Spleen (tissue), 11 donors: ENCODE data around the gene HLA-DPA1. TPM values are rescaled to one million over a fixed set of nuclear protein-coding genes. Genes with fewer than 3 reads are reported as not detected.
"Not testable (repeated sequence)": the region's sequence is repeated elsewhere in the genome, so short reads cannot be mapped to it uniquely, and the experiment has no call there.

Source experiments
- DNase-seq: peaks from one replicate; pipeline ENCODE4 v3.0.0-alpha.2; 2020
- H3K27ac ChIP-seq, 8 donors: fragments of 200-600 bp; sonication (generic) in 7 of 8; 1 replicate in 4 of 8; 2 replicates in 4 of 8; pipeline versions ENCODE4 v1.5.0 to v1.8.0; 2016 to 2021; ENCODE audit warnings: inconsistent platforms in 4 of 8, mild to moderate bottlenecking in 4 of 8, moderate library complexity in 1 of 8
- H3K27me3 ChIP-seq, 7 donors: fragments of 200-600 bp; sonication (generic) in 6 of 7; replicated peaks in 1 of 7; 1 replicate in 4 of 7; 2 replicates in 3 of 7; pipeline versions ENCODE4 v1.5.0 to v1.8.0; 2016 to 2021; ENCODE audit warnings: inconsistent platforms in 3 of 7, mild to moderate bottlenecking in 1 of 7
- H3K36me3 ChIP-seq, 6 donors: fragments of 200-600 bp; sonication (generic) in 5 of 6; 1 replicate in 4 of 6; 2 replicates in 2 of 6; pipeline versions ENCODE4 v1.5.0 to v1.8.0; 2016 to 2021; ENCODE audit warnings: inconsistent platforms in 2 of 6
- H3K4me1 ChIP-seq, 6 donors: fragments of 200-600 bp; sonication (generic) in 5 of 6; 1 replicate in 3 of 6; 2 replicates in 3 of 6; pipeline versions ENCODE4 v1.5.0 to v1.8.0; 2016 to 2021; ENCODE audit warnings: inconsistent platforms in 3 of 6
- H3K4me3 ChIP-seq, 8 donors: fragments of 200-600 bp; sonication (generic) in 7 of 8; 1 replicate in 4 of 8; 2 replicates in 4 of 8; pipeline versions ENCODE4 v1.5.0 to v1.8.0; 2016 to 2021; ENCODE audit warnings: inconsistent platforms in 4 of 8, mild to moderate bottlenecking in 4 of 8, moderate library complexity in 2 of 8
- H3K9me3 ChIP-seq, 8 donors: fragments of 200-600 bp; sonication (generic) in 7 of 8; 1 replicate in 4 of 8; 2 replicates in 4 of 8; pipeline versions ENCODE4 v1.5.0 to v1.8.0; 2016 to 2021; ENCODE audit warnings: inconsistent platforms in 4 of 8
- POLR2A ChIP-seq, 3 donors: fragments of 450-650 bp; IDR thresholded peaks; one replicate each; pipeline ENCODE4 v1.5.1; 2017; ENCODE audit warnings: antibody characterized with exemption in 3 of 3, mild to moderate bottlenecking in 1 of 3
- POLR2AphosphoS5 ChIP-seq, 3 donors: sonication (generic); formaldehyde crosslinking; IDR thresholded peaks; one replicate each; pipeline ENCODE4 v1.5.1; 2017; ENCODE audit warnings: antibody characterized with exemption in 3 of 3
- WGBS, 5 donors: extraction: QIAGEN DNeasy Blood & Tissue Kit in 3 of 5; methylation state at CpG; one replicate each; pipeline versions ENCODE4 v1.1.5 to v1.1.7; 2013 to 2018; 5-methylcytosine and 5-hydroxymethylcytosine counted together
- intact Hi-C: fragments of 100-400 bp; cut with DNase I; formaldehyde crosslinking; loops from one replicate; pipeline ENCODE4 v1.15.0; 2023; ENCODE audit warnings: low total_unique reads
- polyA plus RNA-seq, 3 donors: library from polyadenylated mRNA; stranded (reverse); fragments of 200-250 nt; gene quantifications; one replicate each; pipeline ENCODE4 v1.2.1, GENCODE V29; 2013
- total RNA-seq, 7 donors: library from RNA; depleted of rRNA in 3 of 7; stranded (reverse); fragments of >200 nt in 3 of 7; fragmentation: NEBNext Ultra II Directional in 4 of 7; extraction: Animal tissue kit (Norgen Biotek cat#: 25700) in 4 of 7; gene quantifications; one replicate each; pipeline versions ENCODE4 v1.1.0 to v1.2.1, GENCODE V29; 2016 to 2021
- TF ChIP-seq, protein P1 (sequence below), 11 experiments: fragments of 200-600 bp in 7 of 11; fragments of 450-650 bp in 4 of 11; sonication (generic) in 4 of 11; IDR thresholded peaks in 8 of 11; conservative IDR thresholded peaks in 3 of 11; 1 replicate in 7 of 11; 2 replicates in 4 of 11; pipeline versions ENCODE4 v1.4.0 to v1.8.0; 2016 to 2021; ENCODE audit warnings: antibody characterized with exemption in 11 of 11, inconsistent platforms in 4 of 11, mild to moderate bottlenecking in 1 of 11
- donor health status: healthy with polysubstance abuse.
- donor health status: DM: no; HTN: no; CAD: no; lungs with moderate emphysema.
- donor health status: DM: no; HTN: no; CAD: no.
- donor health status: Bipolar disorder and iron deficiency.
- donor health status: healthy.
- donor health status: DM: no; HTN: no; CAD: no.
- donor health status: DM: yes; HTN: yes; CAD: no.

The HLA-DPA1 gene
- total and polyA plus RNA-seq, 10 donors = 253 to 621 (median 494) TPM

DNA sequence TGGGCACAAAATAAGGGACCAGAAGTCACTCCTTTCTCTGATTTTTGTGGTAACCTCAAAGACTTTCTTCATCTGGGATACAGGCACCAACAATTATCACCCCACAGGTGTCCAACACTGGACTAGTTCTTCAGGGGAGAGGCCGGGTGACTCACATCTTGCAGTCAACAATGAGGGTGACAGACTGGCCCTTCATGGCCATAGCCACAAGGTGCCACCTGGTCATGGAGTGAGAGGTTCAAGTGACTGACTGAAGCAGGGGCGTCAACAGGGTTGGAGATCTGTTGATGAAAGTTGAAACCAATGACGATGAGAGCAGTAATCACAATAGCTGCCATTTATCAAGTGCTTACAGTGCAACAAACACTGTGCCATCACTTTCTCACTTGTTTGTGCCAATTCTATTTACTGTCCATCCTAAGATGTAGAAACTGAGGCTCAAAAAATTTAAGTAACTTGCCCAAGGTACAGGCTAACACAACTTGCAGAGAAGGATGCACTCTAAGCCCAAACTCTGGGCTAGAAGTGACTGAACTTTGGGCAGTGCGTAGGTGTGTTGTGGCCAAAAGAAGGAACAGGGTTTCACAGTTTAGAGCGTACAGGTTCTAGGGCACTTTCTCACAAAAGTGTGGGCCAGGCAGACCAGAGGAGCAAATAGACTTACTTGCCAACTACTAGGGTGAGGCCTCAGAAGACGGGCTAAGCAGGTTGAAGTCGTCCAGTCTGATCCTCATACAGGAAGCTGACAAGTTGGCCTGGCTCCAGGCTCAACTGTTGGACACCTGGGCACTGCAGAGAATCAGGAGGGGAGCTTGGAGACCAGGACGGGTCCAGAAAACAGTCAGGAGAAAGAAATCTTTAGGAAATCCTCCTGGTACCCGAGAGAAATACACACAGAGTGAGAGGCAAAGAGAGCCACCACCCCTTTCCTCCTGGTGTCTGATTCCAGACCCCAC is 32.7 kb upstream of the HLA-DPA1 start:
- intact Hi-C loops = no loop called here
- Histone ChIP-seq H3K27ac (no peak overlapping the region), H3K4me3 (no peak overlapping the region), H3K36me3 (no peaks in the 10 kb centered on the region), H3K4me1 (no peaks in the 10 kb centered on the region), H3K27me3 (no peaks in the 10 kb centered on the region), H3K9me3 (peaks cover under 1 to 18% (median 12%) of the 10 kb centered on the region in 8 donors)
- TF ChIP-seq POLR2AphosphoS5 (IDR thresholded peaks at IDR 0.05) (no peak), POLR2A (IDR thresholded peaks at IDR 0.05) (no peak)
- TF ChIP-seq, protein P1, sequence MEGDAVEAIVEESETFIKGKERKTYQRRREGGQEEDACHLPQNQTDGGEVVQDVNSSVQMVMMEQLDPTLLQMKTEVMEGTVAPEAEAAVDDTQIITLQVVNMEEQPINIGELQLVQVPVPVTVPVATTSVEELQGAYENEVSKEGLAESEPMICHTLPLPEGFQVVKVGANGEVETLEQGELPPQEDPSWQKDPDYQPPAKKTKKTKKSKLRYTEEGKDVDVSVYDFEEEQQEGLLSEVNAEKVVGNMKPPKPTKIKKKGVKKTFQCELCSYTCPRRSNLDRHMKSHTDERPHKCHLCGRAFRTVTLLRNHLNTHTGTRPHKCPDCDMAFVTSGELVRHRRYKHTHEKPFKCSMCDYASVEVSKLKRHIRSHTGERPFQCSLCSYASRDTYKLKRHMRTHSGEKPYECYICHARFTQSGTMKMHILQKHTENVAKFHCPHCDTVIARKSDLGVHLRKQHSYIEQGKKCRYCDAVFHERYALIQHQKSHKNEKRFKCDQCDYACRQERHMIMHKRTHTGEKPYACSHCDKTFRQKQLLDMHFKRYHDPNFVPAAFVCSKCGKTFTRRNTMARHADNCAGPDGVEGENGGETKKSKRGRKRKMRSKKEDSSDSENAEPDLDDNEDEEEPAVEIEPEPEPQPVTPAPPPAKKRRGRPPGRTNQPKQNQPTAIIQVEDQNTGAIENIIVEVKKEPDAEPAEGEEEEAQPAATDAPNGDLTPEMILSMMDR (IDR thresholded peaks at IDR 0.05 in 8 of 11, conservative IDR thresholded peaks at IDR 0.05 in 3 of 11) = no peak
- no peak for DNase-seq
- 59 to 81% (median 73%) methylated on average over 9 of the region's 9 CpGs for WGBS, 5 donors

DNA sequence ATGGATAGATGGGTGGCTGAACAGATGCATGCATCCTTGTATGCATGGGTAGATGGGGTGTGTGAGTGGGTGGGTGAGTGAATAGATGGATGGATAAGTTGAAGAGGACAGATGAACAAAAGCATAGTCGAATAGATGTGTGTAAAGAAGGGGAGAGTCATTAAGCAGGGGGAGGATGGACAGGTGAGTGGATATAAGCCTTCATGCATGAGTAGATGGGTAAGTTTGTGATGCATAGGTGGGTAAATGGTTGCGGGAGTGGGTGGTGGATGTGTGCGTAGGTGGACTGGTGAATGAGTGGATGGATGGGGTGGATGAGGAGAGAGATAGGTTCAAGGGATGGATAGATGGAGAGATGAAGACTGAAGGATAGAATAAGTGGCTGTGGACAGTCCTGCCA is 31.9 kb upstream of the HLA-DPA1 start:
- no peak overlapping the region for H3K4me3 ChIP-seq
- H3K4me1 ChIP-seq = no peaks in the 10 kb centered on the region
- no peak overlapping the region for H3K27ac ChIP-seq
- WGBS, 5 donors = 63 to 95% (median 77%) methylated on average over 3 of the region's 3 CpGs
- DNase-seq = no peak
- peaks cover 2 to 26% (median 20%) of the 10 kb centered on the region in 8 donors for H3K9me3 ChIP-seq
- no peaks in the 10 kb centered on the region for H3K27me3 ChIP-seq
- intact Hi-C loops = no loop called here
- no peaks in the 10 kb centered on the region for H3K36me3 ChIP-seq
- TF ChIP-seq POLR2AphosphoS5 (IDR thresholded peaks at IDR 0.05) (no peak), POLR2A (IDR thresholded peaks at IDR 0.05) (no peak)
- TF ChIP-seq, protein P1 (IDR thresholded peaks at IDR 0.05 in 8 of 11, conservative IDR thresholded peaks at IDR 0.05 in 3 of 11) = no peak

DNA sequence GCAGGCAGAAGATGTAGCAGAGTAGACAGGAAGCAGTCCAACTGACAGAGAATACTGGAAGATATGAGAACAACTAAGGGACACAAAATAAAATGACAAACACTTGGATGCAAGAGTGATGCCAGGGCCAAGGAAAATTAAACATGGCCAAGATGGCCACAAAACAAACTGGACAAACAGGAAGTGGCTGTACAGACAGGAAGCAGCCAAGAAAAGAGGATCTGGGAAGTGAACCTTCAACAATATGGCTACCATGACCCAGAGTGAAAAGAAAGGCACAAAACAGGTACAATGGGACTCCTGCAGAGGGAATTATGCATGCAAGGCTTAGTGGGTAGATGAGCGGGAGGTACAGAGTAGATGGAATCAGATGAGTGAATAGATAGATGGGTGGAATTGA is 31.4 kb upstream of the HLA-DPA1 start:
- H3K27me3 ChIP-seq = no peaks in the 10 kb centered on the region
- intact Hi-C loops = no loop called here
- H3K4me3 ChIP-seq = no peak overlapping the region
- no peaks in the 10 kb centered on the region for H3K36me3 ChIP-seq
- peaks cover 2 to 31% (median 23%) of the 10 kb centered on the region in 8 donors for H3K9me3 ChIP-seq
- no peak overlapping the region for H3K27ac ChIP-seq
- H3K4me1 ChIP-seq = no peaks in the 10 kb centered on the region
- no peak for DNase-seq
- 93 to 98% (median 95%) methylated on average over 1 of the region's 1 CpG for WGBS, 5 donors
- TF ChIP-seq POLR2A (IDR thresholded peaks at IDR 0.05) (no peak), POLR2AphosphoS5 (IDR thresholded peaks at IDR 0.05) (no peak)
- TF ChIP-seq, protein P1 (IDR thresholded peaks at IDR 0.05 in 8 of 11, conservative IDR thresholded peaks at IDR 0.05 in 3 of 11) = no peak

DNA sequence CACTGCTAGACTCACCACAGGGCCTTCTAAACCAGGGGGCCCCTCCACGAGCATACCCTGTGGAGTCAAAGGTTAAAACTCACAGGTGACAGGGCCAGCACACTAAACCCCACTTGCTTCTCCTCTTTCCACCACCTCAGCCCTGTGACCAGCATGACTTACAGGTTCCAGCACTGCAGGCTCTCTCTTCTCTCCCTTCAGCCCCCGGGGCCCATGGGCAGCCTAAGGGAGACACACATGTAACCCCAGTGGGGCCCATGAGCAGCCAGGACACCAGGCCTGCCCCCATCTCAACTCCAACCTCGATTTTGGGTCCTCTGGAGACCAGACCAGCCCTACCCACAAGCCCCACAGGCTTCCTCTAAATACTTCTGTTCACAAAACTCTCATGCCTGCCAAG is 30.3 kb upstream of the HLA-DPA1 start:
- Histone ChIP-seq H3K27me3 (no peaks in the 10 kb centered on the region), H3K9me3 (peaks cover 2 to 42% (median 29%) of the 10 kb centered on the region in 8 donors), H3K4me3 (no peak overlapping the region), H3K4me1 (no peaks in the 10 kb centered on the region), H3K36me3 (no peaks in the 10 kb centered on the region), H3K27ac (no peak overlapping the region)
- no peak for DNase-seq
- intact Hi-C loops = no loop called here
- TF ChIP-seq POLR2A (IDR thresholded peaks at IDR 0.05) (no peak), POLR2AphosphoS5 (IDR thresholded peaks at IDR 0.05) (no peak)
- TF ChIP-seq, protein P1 (IDR thresholded peaks at IDR 0.05 in 8 of 11, conservative IDR thresholded peaks at IDR 0.05 in 3 of 11) = no peak
- WGBS, 5 donors = 38 to 57% (median 55%) methylated on average over 3 of the region's 3 CpGs

DNA sequence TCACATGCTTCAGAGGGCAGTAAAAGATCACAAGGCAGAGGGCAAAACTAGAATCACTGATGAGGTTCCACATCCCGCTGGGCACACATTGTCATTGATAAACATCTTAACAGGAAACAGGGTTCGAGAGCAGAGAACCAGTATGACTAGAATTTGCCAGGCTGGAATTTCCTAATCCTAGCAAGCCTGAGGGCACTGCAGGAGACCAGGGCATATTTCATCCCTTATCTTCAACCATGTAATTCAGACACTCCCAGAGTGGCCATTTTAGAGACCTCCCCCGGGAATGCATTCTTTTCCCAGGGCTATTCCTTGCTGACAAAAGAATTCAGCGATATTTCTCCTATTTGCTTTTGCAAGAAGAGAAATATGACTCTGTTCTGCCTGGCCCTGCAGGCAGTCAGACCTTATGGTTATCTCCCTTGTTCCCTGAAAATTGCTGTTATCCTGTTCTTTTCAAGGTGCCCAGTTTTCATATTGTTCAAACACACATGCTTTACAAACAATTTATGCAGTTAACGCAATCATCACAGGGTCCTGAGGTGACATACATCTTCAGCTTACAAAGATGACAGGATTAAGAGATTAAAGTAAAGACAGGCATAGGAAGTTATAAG is 27.8 kb upstream of the HLA-DPA1 start:
- H3K27me3 ChIP-seq, H3K36me3 ChIP-seq, H3K4me3 ChIP-seq, DNase-seq, H3K27ac ChIP-seq, intact Hi-C loops, H3K4me1 ChIP-seq: not testable (repeated sequence)
- 56 to 88% (median 74%) methylated on average over 5 of the region's 5 CpGs for WGBS, 5 donors
- peaks cover 5 to 58% (median 35%) of the 10 kb centered on the region in 8 donors for H3K9me3 ChIP-seq
